HG02798 (cell line): ENCODE data around the gene DENND4A.
"Not testable (repeated sequence)": the region's sequence is repeated elsewhere in the genome, so short reads cannot be mapped to it uniquely, and the experiment has no call there.

Experiments used
- ATAC-seq: cut with Tn5 transposase; IDR thresholded peaks from one replicate; pipeline ENCODE4 v1.9.1; 2021; ENCODE audit warnings: mild to moderate bottlenecking; ENCODE audit not compliant: unreplicated experiment, poor library complexity

The DENND4A gene

DNA sequence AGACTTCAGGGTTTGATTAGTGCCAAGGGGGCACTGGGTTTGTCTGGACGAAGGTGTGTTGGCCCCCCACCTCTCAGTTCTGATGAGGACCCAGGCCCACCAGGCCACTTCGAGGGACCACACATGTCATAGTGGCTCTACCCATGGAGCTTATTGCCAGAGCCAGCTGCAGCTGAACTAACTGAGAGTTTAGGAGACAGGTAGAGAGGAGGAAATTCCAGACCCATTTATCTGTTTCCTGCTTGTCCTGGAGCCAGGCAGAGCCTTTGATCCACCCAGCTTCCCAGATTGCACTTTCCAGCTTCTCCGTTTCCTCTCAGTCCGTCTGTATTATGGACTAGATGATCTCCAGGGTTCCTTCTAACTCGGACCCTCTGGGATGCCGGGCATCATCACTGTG lies 149.5 kb downstream of the DENND4A start:
- no peak for ATAC-seq

DNA sequence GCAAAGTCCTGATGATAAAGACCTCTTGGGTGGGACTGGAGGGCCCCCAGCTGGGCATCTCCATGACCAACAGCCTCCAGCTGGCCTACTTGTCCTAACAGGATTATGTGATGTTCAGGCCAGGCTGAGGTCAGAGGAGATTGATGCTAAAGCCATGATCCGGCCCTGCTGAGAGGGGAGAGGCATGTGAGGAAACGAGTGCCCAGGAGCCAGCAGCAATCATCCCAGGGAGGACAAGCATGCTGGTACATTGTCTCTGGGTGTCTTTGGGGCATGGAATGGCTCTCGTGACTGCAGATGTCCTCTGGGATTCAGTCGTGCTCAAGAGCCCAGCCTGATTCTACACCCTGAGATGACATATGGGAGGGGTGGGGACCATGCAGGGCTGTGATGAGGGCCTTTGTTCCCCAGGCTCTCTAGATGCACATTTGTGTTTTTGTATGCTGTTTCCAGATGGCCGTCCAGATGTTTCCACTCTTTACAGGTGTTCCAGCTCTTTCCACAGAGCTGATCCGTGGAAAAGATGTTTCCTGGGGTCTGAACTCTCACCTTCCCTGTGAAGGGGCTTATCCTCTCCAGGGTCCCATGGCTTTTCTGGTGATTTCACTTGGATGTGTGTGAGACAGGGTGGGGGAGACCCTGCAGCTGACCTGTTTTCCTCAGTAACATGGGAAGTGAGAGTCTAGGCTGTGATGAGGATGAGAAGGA lies 150.2 kb downstream of the DENND4A start:
- ATAC-seq, result no peak

DNA sequence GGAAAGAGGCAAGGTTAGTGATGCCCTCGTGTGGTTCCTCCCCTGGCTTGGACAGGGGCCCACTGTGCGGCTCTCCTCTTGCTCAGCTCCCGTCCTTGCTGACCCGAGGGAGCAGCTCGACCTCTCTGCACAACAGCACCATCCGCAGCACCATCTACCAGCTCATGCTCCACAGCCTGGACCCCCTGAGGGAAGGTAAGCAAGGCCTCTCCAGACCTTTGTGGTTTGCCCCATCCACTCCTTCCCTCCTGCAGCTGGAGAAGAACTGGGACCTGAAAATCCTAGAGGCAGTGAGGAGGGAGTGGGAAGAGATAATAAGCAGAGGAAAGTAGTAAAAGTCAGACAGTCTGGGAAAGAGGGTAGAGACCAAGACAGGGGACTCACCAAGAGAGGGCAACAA lies 152.6 kb downstream of the DENND4A start:
- no peak for ATAC-seq

DNA sequence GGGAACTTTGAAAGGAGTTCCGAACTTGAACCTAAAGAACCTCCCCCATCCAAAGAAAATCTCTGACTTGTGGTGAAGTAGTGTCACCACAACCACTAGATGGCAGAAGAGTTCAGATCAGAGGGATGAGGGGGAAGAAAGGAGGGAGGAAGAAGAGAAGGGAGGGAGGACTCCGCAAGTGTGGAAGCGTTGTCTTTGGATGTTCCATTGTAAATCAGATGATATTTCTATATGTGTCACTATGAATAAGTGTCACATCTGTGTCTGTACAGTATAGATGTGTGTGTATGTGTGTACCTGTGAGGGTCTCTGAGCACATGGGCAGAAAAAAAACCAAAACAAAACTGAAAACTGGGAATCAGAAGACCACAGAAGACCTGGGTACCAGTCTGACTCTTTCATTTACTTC lies 153.4 kb downstream of the DENND4A start:
- ATAC-seq, result peak; percentile 50

DNA sequence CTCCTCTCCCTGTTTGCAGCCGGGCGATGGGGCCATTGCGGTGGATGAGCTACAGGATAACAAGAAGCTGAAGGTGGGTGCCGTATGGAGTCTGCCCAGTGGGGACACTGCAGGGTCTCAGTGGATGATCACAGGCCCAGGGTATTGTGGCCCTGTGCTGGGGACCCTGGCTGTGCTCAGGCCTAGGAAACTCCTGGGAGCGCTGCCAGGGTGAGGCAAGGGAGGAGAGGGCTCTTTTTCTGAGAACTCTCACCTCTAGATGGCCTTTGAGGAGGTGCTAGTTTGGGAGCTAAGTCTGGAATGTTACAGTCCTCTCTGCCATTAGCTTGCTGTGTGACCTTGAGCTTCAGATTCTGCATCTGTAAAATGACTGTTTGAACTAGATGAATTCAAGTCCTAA lies 154.0 kb downstream of the DENND4A start:
- ATAC-seq, result no peak

DNA sequence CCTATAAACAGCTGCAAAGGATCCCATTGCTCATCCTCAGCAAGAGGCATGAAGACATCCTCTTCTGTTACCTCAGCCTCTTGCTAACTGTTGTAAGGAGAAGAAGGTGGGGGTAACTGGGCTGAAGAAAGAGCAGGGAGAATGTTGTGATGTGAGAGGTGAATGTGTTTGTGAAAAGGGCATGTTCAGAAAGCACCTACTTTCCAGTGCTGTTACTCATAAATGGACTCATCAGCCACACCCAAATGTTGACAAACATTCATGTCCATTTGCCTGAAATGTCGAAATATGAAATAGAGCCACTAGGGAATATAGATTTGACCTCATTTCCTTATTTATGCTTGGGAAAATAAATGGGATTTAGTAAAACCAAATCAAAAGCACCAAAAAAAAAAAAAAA lies 157.7 kb downstream of the DENND4A start:
- ATAC-seq, result no peak

DNA sequence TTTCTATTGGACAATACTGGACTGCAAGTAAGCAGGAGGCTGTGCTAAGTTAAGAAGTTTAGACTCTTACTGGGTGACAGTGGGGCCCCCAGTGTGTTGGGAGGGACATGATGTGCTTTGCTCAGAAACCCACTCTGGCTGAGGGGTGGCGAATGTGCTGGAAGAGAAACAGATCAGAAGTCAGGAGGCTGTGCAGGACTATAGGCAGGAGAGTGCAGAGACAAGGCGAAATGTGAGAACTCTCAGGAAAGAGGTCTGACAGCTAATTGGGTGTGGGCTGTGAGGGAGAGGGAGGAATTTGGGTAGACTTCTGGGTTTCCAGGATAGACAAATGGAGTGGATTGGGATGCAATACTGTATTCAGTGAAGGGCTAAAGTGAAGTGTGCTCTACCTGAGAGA lies 158.3 kb downstream of the DENND4A start:
- no peak for ATAC-seq

DNA sequence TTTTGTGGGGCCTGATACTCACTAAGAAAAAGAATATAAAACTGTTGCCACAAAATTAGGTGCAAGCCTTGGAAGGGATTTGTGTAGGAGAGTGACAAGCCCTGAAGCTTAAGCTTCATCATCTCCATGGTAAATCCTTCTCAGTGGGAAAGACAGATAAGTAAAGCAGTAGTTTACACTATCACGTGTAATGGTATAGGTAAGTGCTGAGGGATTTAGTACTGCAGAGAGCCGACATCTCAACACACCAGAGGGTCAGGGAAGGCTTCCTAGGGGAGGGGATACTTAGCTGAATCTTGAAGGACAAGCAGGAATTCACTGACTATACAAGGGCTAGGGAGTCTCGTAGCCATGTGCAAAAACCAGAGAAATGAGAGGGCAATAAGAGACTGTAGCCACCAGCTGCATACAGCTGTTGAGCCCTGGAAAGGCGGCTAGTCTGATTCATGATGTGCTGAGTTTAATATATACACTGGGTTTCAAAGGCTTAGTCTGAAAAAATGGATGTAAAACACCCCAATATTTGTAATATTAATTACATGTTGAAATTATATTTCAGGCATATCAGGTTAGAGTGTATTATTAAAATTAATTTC lies 159.2 kb downstream of the DENND4A start:
- ATAC-seq, result no peak

DNA sequence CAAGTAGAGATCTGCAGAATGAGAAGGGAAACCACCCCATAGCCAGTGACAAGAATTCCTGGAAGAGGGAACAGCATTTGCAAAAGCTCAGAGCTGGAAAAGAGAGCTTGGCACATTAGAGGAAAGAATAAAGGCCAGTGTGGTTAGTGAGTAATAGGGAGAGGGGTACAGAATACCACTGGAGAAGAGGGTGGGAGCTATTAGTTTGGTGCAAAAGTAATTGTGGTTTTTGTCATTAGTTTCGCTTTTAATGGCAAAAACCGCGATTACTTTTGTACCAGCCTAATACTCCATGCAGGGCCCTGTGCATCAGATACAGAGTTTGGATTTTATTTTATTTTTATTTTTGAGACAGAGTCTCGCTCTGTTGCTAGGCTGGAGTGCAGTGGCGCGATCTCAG lies 160.6 kb downstream of the DENND4A start:
- ATAC-seq, result peak; percentile 45

DNA sequence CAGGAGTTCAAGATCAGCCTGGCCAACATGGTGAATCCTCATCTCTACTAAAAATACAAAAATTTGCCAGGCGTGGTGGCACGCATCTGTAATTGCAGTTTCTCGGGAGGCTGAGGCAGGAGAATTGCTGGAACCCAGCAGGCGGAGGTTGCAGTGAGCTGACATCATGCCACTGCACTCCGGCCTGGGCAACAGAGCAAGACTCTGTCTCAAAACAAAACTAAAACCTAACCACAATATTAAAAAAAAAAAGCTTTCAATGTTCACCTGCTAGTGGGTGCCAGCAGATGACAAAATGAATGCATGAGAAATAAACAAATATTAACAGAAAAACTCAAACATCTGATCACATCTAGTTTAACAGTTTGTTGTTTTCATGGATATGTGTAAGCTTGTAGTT lies 161.3 kb downstream of the DENND4A start:
- peak; percentile 68 for ATAC-seq

DNA sequence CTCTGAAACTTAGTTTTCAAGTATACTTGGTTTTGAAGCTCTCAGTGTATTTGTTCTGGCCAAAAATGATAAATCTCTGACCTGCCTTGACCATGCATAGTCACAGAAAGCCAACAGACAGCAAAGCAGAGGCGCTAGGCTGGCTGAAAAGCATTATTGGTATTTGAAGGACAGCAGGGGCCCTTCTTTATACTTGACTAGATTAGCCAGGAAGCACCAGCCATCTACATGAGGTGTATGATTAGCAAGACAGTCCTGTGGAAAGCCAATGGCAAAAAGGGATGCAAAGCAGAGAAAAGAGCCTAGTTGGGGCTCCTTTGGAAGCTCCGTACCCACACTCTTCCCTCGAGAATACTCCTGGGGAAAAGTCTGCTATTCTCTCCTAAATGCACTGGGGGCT lies 162.5 kb downstream of the DENND4A start:
- no peak for ATAC-seq

DNA sequence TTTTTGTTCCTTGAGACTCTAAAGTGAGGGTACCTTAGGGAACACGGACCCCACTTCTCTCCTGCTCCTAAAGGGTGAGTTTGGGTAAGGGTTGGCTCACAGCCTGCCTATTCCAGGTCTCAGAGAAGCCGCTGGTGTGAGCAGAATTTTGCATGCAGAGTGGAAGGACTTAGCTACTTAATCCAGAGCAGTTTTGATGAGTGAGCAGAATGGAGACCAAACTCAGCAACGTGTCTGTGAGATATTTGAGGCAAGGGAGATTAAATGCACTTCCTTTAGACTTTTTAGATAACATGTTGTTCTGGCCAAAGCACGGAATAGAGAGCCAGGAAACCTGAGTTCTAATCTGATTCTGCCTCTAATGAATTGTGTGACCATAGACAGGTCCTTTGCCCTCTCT lies 165.2 kb downstream of the DENND4A start:
- ATAC-seq, result no peak

DNA sequence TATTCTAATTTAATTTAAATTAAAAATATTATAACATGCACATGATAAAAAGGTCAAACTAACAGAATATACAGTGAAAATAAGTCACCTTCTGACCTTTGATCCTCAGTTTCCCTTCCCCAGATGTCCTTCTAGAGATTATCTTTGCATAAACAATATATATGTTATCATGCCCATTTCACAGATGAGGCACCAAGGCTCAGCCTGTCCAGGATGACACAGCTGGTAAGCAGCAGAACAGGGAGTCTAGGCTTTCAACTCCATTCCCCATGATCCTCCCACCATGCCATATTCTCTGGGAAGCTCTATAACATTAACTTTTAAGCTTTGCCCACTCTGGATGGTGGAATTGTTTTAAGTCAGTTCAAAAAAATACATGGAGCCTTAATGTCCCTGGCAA lies 169.0 kb downstream of the DENND4A start:
- no peak for ATAC-seq

DNA sequence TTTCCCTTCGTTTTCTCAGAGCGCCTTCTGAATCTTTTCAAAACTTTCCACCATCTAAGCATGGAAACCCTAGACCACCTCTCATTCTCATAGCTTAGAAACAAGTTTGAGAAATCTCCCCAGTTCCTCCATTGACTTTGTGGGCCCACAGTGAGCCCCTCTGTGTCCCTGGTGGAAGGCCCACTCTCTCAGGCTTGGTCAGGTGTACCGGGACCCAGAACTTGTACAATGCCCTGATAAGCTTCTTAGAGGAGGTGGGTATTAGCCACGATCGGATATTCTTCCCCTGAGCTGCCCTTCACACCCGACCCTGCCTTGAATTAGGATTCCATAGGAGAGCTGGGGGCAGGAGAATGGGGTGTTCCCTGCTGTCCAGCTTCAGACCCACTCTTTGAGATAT lies 170.5 kb downstream of the DENND4A start, which contains the start of gene SLC24A1:
SLC24A1 (plus strand) TSS at position 301 of the 400 bp plus-strand sequence. CDS start 2,143 bp downstream, outside the sequence.
- ATAC-seq, result no peak

DNA sequence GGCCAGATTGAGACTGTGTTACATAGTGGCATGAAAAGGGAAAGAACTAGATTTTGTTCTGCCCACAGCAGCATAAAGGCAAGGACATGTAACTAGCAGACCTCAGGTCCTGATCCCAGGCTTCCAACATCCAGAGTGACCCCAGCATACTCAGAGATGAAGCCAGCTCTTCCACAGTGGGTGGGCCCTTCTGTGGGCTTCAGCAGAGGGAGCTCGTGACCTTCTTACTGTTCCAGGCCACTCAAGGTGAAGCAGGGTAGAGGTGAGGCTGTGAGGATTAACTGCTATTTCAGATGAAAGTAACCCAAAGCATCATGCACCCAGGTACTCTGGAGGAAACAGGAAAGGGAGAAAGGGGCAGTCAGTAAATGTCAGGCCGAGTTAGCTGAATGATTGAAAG lies 171.3 kb downstream of the DENND4A start:
- ATAC-seq, result no peak

DNA sequence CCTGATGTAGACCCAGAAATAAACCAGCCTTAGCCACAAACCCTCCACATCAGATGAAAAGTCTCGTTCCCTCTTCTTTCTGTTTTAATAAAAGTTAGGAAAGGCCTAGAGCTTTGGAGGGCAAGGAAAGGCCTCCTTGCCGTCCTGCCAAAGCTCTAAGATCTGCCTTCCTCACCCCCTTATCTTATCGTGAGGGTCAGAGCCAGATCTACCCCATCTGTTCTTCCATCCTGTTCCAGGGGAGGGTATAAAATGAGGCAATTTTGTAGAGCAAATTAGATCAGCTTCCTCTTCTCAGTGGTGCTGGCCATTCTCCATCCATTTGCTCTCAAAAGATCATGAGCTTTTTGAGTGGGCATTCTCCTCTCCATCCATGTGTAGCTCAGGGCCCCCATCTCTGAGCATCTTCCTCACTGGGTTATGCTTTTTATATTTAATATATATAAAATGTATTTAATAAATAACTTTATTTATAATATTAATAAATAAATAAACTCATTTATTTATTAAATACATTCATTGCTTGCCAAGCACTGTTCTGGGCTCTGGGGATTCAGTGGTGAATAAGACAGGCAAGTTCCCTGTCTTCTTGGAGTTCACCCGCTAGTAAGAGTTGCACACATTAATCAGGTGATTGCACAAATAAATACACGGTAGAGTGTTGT lies 172.3 kb downstream of the DENND4A start:
- ATAC-seq, result no peak

DNA sequence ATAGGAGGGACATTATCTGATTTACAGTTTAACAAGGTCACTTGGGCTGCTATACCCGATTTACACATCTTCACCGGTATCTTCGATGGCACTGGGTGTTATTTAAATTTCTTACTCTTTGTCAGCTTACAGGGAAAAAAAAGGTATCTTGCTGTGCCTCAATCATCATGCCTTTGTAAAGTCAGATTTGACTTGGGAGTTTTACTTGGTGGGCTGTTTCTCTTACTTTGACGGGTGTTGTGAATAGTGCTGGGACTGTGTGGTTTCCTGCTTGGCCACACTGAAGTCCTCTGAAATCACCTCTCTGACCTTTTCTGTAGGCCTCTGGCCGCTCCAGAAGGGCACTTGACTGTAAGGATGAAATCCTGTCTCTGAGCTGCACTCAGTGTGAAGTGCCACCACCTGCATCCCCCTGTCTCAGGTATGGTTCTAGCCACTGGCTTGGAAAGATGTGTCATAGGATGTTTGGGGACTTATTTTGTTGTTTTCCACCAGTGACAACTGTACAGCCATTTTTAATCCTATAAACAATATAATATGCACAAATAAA lies 173.5 kb downstream of the DENND4A start:
- no peak for ATAC-seq

DNA sequence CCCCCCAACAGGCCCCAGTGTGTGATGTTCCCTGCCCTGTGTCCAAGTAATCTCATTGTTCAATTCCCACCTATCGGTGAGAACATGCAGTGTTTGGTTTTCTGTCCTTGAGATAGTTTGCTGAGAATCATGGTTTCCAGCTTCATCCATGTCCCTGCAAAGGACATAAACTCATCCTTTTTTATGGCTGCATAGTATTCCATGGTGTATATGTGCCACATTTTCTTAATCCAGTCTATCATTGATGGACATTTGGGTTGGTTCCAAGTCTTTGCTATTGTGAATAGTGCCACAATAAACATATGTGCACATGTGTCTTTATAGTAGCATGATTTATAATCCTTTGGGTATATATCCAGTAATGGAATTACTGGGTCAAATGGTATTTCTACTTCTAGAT lies 176.2 kb downstream of the DENND4A start:
- not testable (repeated sequence) for ATAC-seq

DNA sequence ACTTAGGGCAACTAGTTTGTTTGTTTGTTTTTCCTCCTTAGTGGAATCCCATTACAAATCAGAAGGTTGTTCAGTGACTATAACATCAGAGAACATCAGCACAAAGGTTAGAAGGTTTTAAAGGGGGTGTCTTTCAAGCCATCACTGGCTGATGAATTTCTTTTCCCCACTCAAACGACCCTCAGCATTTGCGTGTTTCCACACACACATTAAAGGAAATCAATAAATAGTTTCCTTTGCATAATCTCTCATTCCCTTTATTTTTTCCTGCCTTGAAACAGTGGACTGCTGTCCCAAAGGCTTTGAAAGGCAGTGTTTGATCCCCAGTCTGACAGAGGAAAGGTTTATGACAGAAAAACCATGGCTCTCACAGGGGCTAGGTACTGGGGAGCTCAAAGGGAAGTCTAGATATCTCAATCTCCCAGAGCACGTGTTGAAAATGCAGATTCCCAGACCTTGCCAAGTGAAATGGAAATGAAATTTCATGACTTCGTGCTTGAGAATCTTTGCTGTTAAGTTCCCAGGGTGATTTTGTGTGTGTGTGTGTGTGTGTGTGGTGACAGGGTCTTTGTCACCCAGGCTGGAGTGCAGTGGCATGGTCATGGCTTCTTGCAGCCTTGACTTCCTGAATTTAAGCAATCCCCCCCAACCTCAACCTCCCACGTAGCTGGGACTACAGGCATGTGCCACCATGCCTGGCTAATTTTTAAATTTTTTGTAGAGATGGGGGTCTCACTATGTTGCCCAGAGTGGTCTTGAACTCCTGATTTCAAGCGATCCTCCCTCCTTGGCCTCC lies 178.9 kb downstream of the DENND4A start:
- ATAC-seq, result no peak

DNA sequence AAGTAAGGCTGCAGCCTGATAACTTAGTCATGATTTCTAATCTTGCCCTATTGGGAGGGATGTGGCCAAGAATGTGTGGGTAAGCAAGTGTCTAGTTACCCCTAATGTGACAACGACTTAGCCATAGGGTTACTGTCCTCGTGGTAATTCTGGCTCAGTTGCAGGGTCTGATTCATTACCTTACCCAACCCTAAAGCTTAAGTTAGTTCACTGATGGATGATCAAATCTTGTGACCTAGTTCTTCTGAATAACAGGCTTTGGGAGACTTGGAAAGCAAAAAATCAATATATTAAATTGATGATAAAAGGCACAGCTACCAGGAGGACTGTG lies 179.5 kb downstream of the DENND4A start:
- no peak for ATAC-seq
